T-helper 2 cell treated with Interferon-gamma antibody and Interleukin-4, amounts not matched to agents 5 μg/mL and 100 μg/mL, for 36 hours (primary cell): ENCODE measurements around the gene WASF2.
"Not testable (repeated sequence)": the region's sequence is repeated elsewhere in the genome, so short reads cannot be mapped to it uniquely, and the experiment has no call there.

Source experiments
- DNase-seq: peaks from one replicate; pipeline ENCODE4 v3.0.0; 2021; ENCODE audit warnings: low spot score
- H3K27ac Mint-ChIP-seq: one replicate; pipeline ENCODE4 v1.8.0; 2021; ENCODE audit warnings: mild to moderate bottlenecking, mixed read lengths
- H3K27me3 Mint-ChIP-seq: one replicate; pipeline ENCODE4 v1.8.0; 2021; ENCODE audit warnings: low read depth, mixed read lengths
- H3K36me3 Mint-ChIP-seq: one replicate; pipeline ENCODE4 v1.8.0; 2021; ENCODE audit warnings: low read depth, mixed read lengths
- H3K4me1 Mint-ChIP-seq: one replicate; pipeline ENCODE4 v1.8.0; 2021; ENCODE audit warnings: low read depth, mixed read lengths
- H3K4me3 Mint-ChIP-seq: one replicate; pipeline ENCODE4 v1.8.0; 2022; ENCODE audit warnings: mild to moderate bottlenecking, moderate library complexity, mixed read lengths
- H3K9me3 Mint-ChIP-seq: one replicate; pipeline ENCODE4 v1.8.0; 2021; ENCODE audit warnings: mixed read lengths

The WASF2 gene

DNA sequence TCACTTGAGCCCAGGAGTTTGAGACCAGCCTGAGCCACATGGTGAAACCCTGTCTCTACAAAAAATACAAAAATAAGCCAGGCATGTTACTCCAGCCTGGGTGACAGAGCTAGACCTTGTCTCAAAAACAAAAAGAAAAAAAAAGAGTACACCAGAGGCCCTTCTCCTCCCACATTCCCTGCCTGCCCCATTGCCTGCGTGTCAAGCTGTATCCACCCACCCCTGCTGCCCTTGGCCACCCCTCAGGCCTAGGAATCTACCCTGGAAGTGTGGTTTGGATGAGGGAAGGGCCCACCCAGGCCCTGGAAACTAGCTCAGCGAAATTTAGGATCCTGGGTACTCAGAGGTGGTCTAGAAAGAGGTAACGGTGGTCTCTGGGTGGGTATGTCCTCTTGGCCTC, 25.7 kb upstream of the WASF2 start:
- DNase-seq: no peak
- Mint-ChIP-seq H3K27me3 (no peaks in the 10 kb centered on the region), H3K9me3 (no peaks in the 10 kb centered on the region)

DNA sequence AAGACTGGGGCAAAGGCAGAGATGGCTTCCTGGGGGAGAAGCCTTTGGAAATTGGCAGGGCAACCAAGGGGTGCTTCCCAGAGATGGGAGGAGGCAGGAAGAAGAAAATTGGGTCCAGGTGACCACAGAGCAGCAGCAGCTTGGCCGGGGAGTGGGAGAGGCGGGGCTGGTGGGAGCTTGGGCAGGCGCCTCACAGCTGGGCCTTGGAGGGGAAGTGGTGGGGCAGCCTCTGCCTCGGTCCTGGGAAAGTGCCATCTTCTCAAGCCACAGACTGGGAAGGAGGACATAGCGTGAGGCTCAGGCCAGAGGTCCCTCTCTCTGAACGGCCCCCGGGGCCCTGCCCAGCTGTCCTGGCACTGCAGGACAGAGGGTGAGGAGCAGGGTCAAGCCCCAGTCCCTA, 24.0 kb upstream of the WASF2 start:
- Mint-ChIP-seq H3K4me3 (no peak overlapping the region), H3K27ac (no peak overlapping the region), H3K4me1 (peaks cover 13% of the 10 kb centered on the region), H3K9me3 (no peaks in the 10 kb centered on the region), H3K27me3 (no peaks in the 10 kb centered on the region), H3K36me3 (no peaks in the 10 kb centered on the region)
- no peak for DNase-seq

More for the DNA sequence above, 25.7 kb upstream of the WASF2 start:
- H3K4me3 Mint-ChIP-seq: no peak overlapping the region
- peaks cover 19% of the 10 kb centered on the region for H3K4me1 Mint-ChIP-seq
- H3K27ac Mint-ChIP-seq: no peak overlapping the region
- no peaks in the 10 kb centered on the region for H3K36me3 Mint-ChIP-seq

DNA sequence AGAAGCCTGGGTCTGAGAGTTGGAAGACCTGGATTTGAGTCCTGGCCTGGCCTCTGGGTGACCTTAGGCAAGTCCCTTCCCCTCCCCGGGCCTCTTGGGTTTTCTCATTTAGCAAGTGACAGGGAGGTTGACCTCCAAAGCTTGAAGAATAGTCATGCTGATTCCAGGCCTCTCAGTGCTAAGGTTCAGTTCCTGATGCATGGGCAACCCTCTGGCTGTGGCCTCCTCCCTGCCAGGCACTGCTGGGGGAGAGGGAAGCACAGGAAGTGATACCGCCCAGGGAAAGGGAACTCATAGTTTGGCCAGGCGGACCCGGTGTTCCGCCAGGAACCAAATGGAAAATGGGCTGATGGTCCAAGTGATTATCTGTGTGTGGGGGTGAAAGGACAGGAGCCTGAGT, 23.6 kb upstream of the WASF2 start:
- Mint-ChIP-seq H3K4me3 (no peak overlapping the region), H3K9me3 (no peaks in the 10 kb centered on the region)

DNA sequence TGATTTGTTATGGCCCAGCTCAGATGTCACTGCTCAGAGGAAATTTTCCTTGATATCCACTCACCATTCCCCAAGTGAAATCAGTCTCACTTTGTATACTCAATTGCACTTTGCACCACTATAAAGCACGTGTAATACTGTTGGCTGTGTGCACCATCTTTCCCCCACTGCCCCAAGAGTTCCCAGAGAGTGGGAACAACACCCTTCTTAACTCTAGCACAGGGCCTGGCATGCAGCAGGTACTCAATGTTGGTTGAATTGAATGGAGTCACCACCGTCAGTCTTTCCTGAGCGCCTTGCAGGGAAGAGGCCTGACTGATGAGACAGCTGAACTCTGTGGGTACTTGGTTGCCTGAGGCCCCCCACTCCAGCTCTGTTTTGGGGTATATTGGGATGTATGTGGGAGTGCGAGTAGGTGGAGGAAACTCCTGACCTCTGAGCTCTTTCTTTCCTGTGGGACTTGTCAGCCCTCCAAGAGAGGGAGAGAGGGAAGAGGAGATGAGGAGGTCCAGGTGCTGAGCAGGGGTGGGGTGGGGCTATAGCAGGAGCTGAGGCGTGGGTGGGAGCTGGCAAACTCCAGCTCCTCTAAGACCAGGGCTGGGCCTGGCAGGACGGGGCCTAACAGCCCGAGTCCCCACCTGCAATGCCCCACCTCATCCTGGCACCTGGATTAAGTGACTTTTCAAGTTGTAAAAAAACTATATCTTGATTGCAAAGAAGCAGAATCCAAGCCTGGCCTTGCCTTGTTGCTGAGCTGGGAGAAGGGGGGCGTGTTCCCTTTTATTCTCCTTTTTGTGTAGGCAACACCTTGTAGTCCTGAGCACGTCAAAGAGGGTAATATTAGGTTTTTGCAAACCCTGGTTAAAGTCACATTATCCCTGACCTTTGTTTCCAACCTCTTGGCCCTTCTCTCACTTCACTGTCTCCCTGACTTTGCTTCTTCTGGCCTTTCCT, 19.4 kb upstream of the WASF2 start:
- no peak for DNase-seq
- Mint-ChIP-seq H3K27ac (no peak overlapping the region), H3K9me3 (no peaks in the 10 kb centered on the region)

More for the DNA sequence above, 23.6 kb upstream of the WASF2 start:
- H3K4me1 Mint-ChIP-seq: peaks cover 10% of the 10 kb centered on the region
- no peak overlapping the region for H3K27ac Mint-ChIP-seq
- H3K36me3 Mint-ChIP-seq: no peaks in the 10 kb centered on the region
- DNase-seq: no peak
- H3K27me3 Mint-ChIP-seq: no peaks in the 10 kb centered on the region

DNA sequence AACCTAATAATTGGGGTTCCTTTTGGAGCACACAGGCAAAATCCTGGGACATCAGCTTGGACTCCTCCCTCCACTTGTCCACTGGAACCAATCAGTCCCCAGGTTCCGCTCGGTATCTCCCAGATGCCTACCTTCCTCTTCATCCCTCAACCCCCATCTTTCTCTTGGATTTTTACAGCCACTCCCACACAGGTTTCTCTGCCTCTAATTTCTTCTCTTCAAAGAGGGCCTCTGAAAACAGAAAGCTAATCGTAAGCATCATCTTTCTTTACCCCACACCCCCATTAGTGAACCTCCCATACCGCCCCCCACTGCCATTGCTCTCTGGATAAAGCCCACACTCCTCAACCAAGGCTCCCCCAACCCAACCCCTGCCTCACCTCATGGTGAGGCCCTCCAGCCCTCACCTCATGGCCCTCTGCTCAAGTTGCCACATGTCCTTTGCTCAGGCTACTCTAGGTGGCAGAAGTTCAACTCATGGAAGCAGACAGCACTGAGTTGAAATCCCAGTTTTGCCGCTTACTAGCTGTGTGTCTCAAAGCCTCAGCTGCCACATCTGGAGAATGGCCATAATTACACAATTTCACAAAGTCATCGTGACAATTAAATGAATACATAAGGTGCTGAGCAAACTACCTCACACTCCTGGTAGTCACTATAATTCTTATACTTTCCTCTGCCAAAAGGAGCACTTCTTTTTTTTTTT, 18.1 kb upstream of the WASF2 start:
- Mint-ChIP-seq H3K9me3 (no peaks in the 10 kb centered on the region), H3K36me3 (no peaks in the 10 kb centered on the region), H3K27ac (no peak overlapping the region), H3K4me3 (no peak overlapping the region), H3K4me1 (no peaks in the 10 kb centered on the region), H3K27me3 (no peaks in the 10 kb centered on the region)
- no peak for DNase-seq

More for the DNA sequence above, 19.4 kb upstream of the WASF2 start:
- Mint-ChIP-seq H3K36me3 (no peaks in the 10 kb centered on the region), H3K4me3 (no peak overlapping the region), H3K4me1 (peaks cover 3% of the 10 kb centered on the region), H3K27me3 (no peaks in the 10 kb centered on the region)

DNA sequence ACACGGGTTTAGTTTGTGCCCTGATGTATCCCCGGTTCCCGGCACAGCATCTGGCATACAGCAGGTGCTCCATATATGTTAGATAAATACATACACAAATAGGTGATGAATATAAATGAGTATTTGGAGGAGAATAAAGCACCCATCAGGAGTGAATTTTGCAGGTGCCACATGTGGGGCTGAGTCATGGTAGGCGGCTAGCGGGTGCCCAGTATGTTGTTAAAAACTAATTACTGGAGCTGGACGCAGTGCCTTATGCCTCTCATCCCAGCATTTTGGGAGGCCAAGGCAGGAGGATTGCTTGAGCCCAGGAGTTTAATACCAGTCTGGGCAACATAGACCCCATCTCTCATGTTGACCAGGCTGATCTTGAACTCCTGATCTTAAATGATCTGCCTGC, 16.7 kb upstream of the WASF2 start:
- Mint-ChIP-seq H3K4me3 (no peak overlapping the region), H3K27me3 (no peaks in the 10 kb centered on the region), H3K36me3 (no peaks in the 10 kb centered on the region), H3K27ac (no peak overlapping the region), H3K4me1 (no peaks in the 10 kb centered on the region), H3K9me3 (no peaks in the 10 kb centered on the region)
- no peak for DNase-seq

DNA sequence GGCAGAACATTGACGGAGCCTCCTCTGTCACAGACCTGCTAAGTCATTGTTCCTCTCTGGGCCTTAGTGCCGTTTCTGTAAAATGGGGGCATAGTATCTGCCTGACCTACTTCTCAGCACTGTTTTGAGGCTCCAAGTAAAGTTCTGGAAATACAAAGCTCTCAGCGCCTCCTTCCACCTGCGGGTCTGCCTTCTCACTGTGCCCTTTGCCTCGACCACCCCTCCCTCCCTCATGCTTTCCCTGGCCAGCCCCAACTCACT, 15.4 kb upstream of the WASF2 start:
- Mint-ChIP-seq H3K9me3 (no peaks in the 10 kb centered on the region), H3K36me3 (no peaks in the 10 kb centered on the region), H3K4me3 (no peak overlapping the region), H3K27me3 (no peaks in the 10 kb centered on the region), H3K27ac (no peak overlapping the region), H3K4me1 (no peaks in the 10 kb centered on the region)
- DNase-seq: no peak

DNA sequence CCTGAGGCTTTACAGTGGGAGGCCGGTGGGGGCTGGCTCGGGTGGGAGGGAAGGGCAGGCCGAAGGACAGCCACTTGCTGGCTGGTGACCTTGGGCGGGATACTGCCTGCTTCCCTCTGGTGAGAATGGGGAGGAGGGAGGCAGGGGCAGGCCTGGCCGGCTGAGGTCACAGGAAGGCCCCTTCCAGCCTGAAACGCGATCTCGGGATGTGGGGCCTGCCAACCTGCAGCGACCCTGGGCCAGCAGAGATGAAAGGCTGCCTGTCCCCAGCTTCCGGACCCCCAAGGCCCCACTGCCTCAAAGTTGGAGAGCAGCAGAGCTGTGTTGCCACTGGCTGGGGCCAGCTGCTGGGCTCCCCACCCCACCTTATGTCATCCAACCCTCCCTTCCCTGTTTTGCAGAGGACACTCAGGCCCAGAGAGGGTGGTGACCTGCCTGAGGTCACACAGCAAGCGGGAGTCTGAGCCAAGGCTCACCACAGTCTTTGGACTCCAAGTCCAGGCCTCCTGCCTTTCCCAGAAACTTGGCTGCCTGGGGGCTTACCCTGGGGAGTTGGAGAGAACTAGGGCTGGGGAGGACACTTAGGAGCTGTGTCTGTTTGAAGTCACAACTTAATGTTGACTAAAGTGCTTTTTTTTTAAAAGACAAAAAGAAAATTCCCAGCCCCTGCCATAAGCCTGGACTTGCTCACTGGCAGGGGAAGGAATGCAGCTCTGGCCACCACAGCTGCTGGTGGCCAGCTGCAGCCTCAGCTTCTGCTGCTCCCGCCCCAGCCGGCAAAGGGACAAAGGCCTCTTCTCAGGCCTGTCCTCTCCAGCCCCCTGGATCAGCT, 14.8 kb upstream of the WASF2 start:
- Mint-ChIP-seq H3K27ac (no peak overlapping the region), H3K36me3 (no peaks in the 10 kb centered on the region), H3K9me3 (no peaks in the 10 kb centered on the region)

DNA sequence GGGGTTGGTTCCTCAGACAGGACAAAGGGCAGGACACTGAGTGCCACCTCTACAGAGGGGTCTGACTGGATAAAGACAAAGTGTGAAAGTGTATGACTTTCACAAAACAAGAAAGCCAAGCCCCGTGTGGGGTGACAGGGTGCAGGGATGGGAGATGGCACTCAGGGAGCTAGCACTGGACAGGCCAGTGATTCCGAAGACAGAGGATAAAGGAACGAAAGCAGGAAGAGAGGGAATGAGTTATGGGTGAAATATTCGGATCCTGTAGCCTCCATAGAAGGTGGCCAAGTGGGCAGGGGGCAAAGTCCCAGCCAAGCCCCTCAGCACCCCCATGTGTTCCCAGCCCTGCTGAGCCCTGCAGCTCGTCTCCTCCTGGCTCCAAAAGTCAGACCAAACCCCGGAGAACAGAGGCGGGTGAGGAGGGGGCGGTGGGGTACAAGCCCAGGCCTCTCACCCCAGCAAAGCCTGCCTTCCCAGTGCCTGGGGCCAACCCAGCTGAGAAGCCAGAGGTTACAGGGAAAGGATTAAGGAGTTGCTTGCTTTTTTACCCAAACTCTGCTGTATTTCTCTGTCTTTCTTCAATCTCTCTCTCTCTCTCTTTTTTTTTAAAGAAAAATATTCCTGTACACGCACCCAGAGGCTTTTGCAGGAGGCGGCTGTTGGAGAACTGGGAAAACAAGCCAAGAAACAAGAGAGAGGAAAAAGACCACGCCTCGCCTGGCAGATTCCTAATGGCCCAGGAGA, 14.0 kb upstream of the WASF2 start:
- H3K4me3 Mint-ChIP-seq: no peak overlapping the region
- no peak for DNase-seq
- H3K27me3 Mint-ChIP-seq: no peaks in the 10 kb centered on the region

More for the DNA sequence above, 14.8 kb upstream of the WASF2 start:
- Mint-ChIP-seq H3K27me3 (no peaks in the 10 kb centered on the region), H3K4me3 (no peak overlapping the region), H3K4me1 (no peaks in the 10 kb centered on the region)
- DNase-seq: no peak

DNA sequence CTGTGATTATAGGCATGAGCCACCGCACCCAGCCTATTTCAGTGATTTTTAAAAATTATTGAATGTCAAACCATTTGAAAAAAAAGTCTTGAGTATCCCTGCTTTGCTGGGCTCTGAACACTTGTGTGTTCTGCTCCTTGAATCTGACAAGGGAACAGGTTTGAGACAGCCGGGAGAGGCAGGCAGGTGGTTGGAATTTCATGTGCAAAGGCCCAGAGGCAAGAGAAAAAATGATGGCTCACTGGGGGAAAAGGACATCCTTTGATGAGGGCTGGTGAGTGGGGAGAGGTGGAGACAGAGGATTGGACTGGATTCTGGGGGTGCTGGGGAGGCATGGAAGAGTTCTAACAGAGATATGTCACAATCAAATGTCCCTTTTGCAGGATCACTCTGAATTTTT, 13.1 kb upstream of the WASF2 start:
- no peaks in the 10 kb centered on the region for H3K27me3 Mint-ChIP-seq
- no peak overlapping the region for H3K4me3 Mint-ChIP-seq
- no peaks in the 10 kb centered on the region for H3K36me3 Mint-ChIP-seq
- DNase-seq: no peak
- H3K4me1 Mint-ChIP-seq: no peaks in the 10 kb centered on the region
- H3K9me3 Mint-ChIP-seq: no peaks in the 10 kb centered on the region
- peak overlapping the region; percentile 3 for H3K27ac Mint-ChIP-seq

More for the DNA sequence above, 14.0 kb upstream of the WASF2 start:
- no peaks in the 10 kb centered on the region for H3K9me3 Mint-ChIP-seq
- no peak overlapping the region for H3K27ac Mint-ChIP-seq
- H3K4me1 Mint-ChIP-seq: no peaks in the 10 kb centered on the region
- H3K36me3 Mint-ChIP-seq: no peaks in the 10 kb centered on the region

DNA sequence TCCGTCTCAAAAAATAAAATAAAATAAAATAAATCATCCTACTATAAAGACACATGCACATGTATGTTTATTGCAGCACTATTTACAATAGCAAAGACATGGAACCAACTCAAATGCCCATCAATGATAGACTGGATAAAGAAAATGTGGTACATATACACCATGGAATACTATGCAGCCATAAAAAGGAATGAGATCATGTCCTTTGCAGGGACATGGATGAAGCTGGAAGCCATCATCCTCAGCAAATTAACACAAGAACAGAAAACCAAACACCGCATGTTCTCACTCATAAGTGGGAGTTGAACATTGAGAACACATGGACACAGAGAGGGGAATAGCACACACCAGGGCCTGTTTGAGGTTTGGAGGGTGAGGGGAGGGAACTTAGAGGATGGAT, 11.2 kb upstream of the WASF2 start:
- H3K9me3 Mint-ChIP-seq, H3K4me3 Mint-ChIP-seq, H3K36me3 Mint-ChIP-seq, H3K27ac Mint-ChIP-seq, H3K4me1 Mint-ChIP-seq, DNase-seq, H3K27me3 Mint-ChIP-seq: not testable (repeated sequence)

DNA sequence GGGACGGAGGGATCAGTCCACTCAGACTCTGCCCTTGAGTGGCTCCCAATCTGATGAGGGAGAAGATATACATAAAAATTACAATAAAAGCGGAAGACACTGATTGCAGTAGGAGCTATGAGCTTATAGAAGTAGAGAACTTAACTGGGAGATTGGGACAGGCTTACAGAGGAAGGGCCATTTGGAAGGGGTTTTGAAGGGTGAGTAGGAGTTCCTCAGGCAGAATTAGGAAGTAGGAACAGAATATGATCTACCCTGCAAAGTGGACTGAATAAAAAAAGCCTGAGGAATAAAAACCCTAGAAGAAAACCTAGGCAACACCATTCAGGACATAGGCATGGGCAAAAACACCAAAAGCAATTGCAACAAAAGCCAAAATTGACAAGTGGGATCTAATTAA, 9.2 kb upstream of the WASF2 start:
- Mint-ChIP-seq H3K9me3 (no peaks in the 10 kb centered on the region), H3K36me3 (no peaks in the 10 kb centered on the region), H3K27me3 (no peaks in the 10 kb centered on the region), H3K27ac (no peak overlapping the region), H3K4me1 (no peaks in the 10 kb centered on the region), H3K4me3 (no peak overlapping the region)
- no peak for DNase-seq

DNA sequence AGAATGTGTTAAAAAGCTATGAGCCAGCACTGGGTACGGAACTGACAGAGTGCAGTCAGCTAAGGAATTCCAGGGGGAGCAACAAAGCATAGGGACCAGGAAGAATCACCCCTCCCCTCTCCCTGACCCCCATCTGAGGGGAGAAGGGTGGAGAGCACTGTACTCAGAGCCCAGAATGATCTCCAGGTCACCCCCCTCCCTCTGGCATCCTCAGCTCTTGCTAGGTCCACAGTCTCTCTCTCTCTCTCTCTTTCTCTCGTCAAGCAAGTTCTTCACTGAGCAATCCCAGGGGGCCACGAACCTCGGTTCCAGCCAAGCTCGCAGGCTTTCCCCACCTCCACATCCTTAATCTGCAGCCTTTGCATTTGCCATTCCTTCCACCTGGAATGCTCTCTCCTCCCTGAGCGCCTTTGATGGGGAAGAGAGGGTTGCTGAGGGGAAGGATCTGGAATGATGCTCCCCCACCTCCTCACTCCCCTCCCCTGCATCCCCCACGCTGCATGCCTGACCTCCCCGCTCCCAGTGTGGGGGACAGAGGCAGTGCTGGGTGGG, 6.7 kb upstream of the WASF2 start:
- Mint-ChIP-seq H3K27me3 (no peaks in the 10 kb centered on the region), H3K27ac (no peak overlapping the region)
- DNase-seq: no peak

More for the DNA sequence above, 6.7 kb upstream of the WASF2 start:
- Mint-ChIP-seq H3K36me3 (no peaks in the 10 kb centered on the region), H3K4me3 (no peak overlapping the region), H3K9me3 (no peaks in the 10 kb centered on the region), H3K4me1 (peaks cover 17% of the 10 kb centered on the region)
